HEK293T (cell line): ENCODE results near the gene SUGCT.

Experiments
- ARNT ChIP-seq: fragments of 450-650 bp; IDR thresholded peaks from 2 replicates; pipeline ENCODE4 v1.6.1; 2017; ENCODE audit warnings: mild to moderate bottlenecking
- BHLHE40 ChIP-seq: fragments of 450-650 bp; IDR thresholded peaks from 2 replicates; pipeline ENCODE4 v1.6.1; 2016; ENCODE audit warnings: mild to moderate bottlenecking, moderate library complexity, borderline replicate concordance
- ELF4 ChIP-seq: fragments of 450-650 bp; IDR thresholded peaks from 2 replicates; pipeline ENCODE4 v1.6.1; 2017; ENCODE audit warnings: antibody characterized with exemption
- FOXK2 ChIP-seq: fragments of 450-650 bp; IDR thresholded peaks from 2 replicates; pipeline ENCODE4 v1.6.1; 2016; ENCODE audit warnings: mild to moderate bottlenecking
- FOXM1 ChIP-seq: fragments of 450-650 bp; IDR thresholded peaks from 2 replicates; pipeline ENCODE4 v1.6.1; 2017; ENCODE audit warnings: mild to moderate bottlenecking, borderline replicate concordance
- HDGF ChIP-seq: fragments of 450-650 bp; IDR thresholded peaks from 2 replicates; pipeline ENCODE4 v1.6.1; 2017; ENCODE audit warnings: antibody characterized with exemption, borderline replicate concordance
- L3MBTL2 ChIP-seq: fragments of 450-650 bp; conservative IDR thresholded peaks from 2 replicates; pipeline ENCODE4 v1.6.1; 2016; ENCODE audit warnings: mild to moderate bottlenecking
- LEF1 ChIP-seq: fragments of 450-650 bp; IDR thresholded peaks from 2 replicates; pipeline ENCODE4 v1.6.1; 2017; ENCODE audit warnings: mild to moderate bottlenecking, borderline replicate concordance
- NFRKB ChIP-seq: fragments of 450-650 bp; IDR thresholded peaks from 2 replicates; pipeline ENCODE4 v1.6.1; 2016; ENCODE audit warnings: mild to moderate bottlenecking, moderate library complexity
- PKNOX1 ChIP-seq: fragments of 450-650 bp; IDR thresholded peaks from 2 replicates; pipeline ENCODE4 v1.6.1; 2016
- SP1 ChIP-seq: fragments of 450-650 bp; IDR thresholded peaks from 2 replicates; pipeline ENCODE4 v1.6.1; 2017
- SUZ12 ChIP-seq: fragments of 450-650 bp; IDR thresholded peaks from 2 replicates; pipeline ENCODE4 v1.6.1; 2016; ENCODE audit warnings: mild to moderate bottlenecking
- ZNF384 ChIP-seq: fragments of 450-650 bp; IDR thresholded peaks from 2 replicates; pipeline ENCODE4 v1.6.1; 2016

GRCh38 chr7:40805361-40805760 is 670.6 kb downstream of the SUGCT start:
- TF ChIP-seq FOXM1 (no peak), ARNT (no peak), SP1 (no peak), HDGF (no peak), SUZ12 (no peak), FOXK2 (no peak), LEF1 (no peak), ELF4 (no peak), NFRKB (no peak), ZNF384 (no peak), BHLHE40 (no peak), PKNOX1 (no peak), L3MBTL2 (no peak)
